Measurements from ENCODE around the gene ITPR1.
A peak's percentile ranks its signal among the peaks of the same experiment; 100 is the strongest.

Gene ITPR1

DNA sequence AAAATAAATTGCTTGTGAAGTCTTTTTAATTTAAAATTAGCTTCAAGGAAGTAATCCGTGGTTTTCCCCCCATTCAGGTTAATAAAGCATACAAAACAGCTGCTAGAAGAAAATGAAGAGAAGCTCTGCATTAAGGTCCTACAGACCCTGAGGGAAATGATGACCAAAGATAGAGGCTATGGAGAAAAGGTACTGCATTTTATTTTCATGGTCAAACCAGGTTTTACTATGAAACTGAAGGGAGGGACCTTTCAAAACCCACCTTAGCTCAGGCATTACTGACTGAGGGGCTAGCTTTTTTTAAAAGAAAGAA is 218.5 kb downstream of the ITPR1 start:
- TF ChIP-seq OSR1 (CRISPR knock-in tag; IDR thresholded peaks at IDR 0.05) = no peak
- TF ChIP-seq ZFP3 (CRISPR knock-in tag; IDR thresholded peaks at IDR 0.05) = no peak
- TF ChIP-seq ZNF565 (CRISPR knock-in tag; conservative IDR thresholded peaks at IDR 0.05; ENCODE audit: low read depth) = no peak
- peak; percentile 78 for TF ChIP-seq ZNF70 (CRISPR knock-in tag; IDR thresholded peaks at IDR 0.05)

DNA sequence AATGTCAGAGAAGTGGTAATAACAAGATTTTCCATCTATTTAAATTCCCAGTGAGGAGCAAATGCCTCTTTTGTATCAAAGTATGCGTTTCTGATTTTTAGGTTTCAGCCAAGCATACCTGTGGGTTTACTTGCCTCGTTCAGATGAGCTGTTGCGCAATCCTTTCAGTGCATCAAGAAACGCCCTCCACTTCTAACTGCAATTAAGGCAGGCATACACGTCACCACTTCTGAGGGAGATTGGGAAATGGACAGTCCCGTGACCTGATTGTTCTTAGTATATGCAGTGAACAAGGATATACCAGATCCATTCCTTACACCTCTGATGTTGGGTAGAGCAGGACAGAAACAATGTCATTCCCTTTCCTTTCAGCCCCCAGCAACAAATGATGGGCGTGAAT is 219.0 kb downstream of the ITPR1 start:
- ATAC-seq = no peak
- no peak for TF ChIP-seq PPARA (CRISPR knock-in tag; IDR thresholded peaks at IDR 0.05; ENCODE audit: borderline replicate concordance)
- no peak for TF ChIP-seq ZC3H10 (CRISPR knock-in tag; IDR thresholded peaks at IDR 0.05)
- TF ChIP-seq ZNF565 (CRISPR knock-in tag; conservative IDR thresholded peaks at IDR 0.05; ENCODE audit: low read depth) = no peak
- TF ChIP-seq BACH2 (CRISPR knock-in tag; IDR thresholded peaks at IDR 0.05; ENCODE audit: borderline replicate concordance) = no peak
- TF ChIP-seq ESRRG (CRISPR knock-in tag; IDR thresholded peaks at IDR 0.05) = no peak
- TF ChIP-seq ARNTL (CRISPR knock-in tag; IDR thresholded peaks at IDR 0.05; ENCODE audit: borderline replicate concordance, low read depth) = no peak
- no peak for TF ChIP-seq RARB (CRISPR knock-in tag; IDR thresholded peaks at IDR 0.05)
- TF ChIP-seq CSDC2 (CRISPR knock-in tag; IDR thresholded peaks at IDR 0.05) = no peak
- no peak for TF ChIP-seq ZNF70 (CRISPR knock-in tag; IDR thresholded peaks at IDR 0.05)
- TF ChIP-seq TCF4 (CRISPR knock-in tag; IDR thresholded peaks at IDR 0.05; ENCODE audit: borderline replicate concordance) = no peak
- TF ChIP-seq, protein P1, sequence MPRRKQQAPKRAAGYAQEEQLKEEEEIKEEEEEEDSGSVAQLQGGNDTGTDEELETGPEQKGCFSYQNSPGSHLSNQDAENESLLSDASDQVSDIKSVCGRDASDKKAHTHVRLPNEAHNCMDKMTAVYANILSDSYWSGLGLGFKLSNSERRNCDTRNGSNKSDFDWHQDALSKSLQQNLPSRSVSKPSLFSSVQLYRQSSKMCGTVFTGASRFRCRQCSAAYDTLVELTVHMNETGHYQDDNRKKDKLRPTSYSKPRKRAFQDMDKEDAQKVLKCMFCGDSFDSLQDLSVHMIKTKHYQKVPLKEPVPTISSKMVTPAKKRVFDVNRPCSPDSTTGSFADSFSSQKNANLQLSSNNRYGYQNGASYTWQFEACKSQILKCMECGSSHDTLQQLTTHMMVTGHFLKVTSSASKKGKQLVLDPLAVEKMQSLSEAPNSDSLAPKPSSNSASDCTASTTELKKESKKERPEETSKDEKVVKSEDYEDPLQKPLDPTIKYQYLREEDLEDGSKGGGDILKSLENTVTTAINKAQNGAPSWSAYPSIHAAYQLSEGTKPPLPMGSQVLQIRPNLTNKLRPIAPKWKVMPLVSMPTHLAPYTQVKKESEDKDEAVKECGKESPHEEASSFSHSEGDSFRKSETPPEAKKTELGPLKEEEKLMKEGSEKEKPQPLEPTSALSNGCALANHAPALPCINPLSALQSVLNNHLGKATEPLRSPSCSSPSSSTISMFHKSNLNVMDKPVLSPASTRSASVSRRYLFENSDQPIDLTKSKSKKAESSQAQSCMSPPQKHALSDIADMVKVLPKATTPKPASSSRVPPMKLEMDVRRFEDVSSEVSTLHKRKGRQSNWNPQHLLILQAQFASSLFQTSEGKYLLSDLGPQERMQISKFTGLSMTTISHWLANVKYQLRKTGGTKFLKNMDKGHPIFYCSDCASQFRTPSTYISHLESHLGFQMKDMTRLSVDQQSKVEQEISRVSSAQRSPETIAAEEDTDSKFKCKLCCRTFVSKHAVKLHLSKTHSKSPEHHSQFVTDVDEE (CRISPR knock-in tag; IDR thresholded peaks at IDR 0.05) = no peak
- TF ChIP-seq, protein P2, sequence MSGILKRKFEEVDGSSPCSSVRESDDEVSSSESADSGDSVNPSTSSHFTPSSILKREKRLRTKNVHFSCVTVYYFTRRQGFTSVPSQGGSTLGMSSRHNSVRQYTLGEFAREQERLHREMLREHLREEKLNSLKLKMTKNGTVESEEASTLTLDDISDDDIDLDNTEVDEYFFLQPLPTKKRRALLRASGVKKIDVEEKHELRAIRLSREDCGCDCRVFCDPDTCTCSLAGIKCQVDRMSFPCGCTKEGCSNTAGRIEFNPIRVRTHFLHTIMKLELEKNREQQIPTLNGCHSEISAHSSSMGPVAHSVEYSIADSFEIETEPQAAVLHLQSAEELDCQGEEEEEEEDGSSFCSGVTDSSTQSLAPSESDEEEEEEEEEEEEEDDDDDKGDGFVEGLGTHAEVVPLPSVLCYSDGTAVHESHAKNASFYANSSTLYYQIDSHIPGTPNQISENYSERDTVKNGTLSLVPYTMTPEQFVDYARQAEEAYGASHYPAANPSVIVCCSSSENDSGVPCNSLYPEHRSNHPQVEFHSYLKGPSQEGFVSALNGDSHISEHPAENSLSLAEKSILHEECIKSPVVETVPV (CRISPR knock-in tag; IDR thresholded peaks at IDR 0.05) = no peak
- TF ChIP-seq, protein P3, sequence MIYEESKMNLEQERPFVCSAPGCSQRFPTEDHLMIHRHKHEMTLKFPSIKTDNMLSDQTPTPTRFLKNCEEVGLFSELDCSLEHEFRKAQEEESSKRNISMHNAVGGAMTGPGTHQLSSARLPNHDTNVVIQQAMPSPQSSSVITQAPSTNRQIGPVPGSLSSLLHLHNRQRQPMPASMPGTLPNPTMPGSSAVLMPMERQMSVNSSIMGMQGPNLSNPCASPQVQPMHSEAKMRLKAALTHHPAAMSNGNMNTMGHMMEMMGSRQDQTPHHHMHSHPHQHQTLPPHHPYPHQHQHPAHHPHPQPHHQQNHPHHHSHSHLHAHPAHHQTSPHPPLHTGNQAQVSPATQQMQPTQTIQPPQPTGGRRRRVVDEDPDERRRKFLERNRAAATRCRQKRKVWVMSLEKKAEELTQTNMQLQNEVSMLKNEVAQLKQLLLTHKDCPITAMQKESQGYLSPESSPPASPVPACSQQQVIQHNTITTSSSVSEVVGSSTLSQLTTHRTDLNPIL (CRISPR knock-in tag; IDR thresholded peaks at IDR 0.05; ENCODE audit: low read depth) = no peak
- TF ChIP-seq TOX (CRISPR knock-in tag; IDR thresholded peaks at IDR 0.05; ENCODE audit: borderline replicate concordance) = no peak
- no peak for TF ChIP-seq OSR1 (CRISPR knock-in tag; IDR thresholded peaks at IDR 0.05)

More for the DNA sequence above, 218.5 kb downstream of the ITPR1 start:
- ATAC-seq = peak; percentile 25

DNA sequence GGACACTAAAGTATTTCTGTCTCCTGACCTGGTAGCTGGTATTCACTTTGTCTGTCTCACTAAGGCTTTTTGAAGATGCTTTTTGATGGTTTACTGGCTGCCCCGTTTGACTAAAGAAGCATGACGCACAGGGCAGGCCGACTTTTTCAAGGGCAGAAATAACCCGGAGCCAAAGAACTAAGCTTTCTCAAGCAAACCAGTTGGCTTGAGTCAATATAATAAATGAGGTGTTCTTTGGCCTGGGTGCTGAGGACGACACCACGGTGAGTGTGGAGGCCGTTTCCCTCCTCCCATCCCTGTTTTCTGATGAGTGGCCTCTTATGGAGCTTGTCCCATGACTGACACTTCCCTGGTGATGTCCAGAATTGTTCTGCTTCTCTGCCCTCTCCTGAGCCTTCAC is 220.9 kb downstream of the ITPR1 start:
- ATAC-seq = no peak
- TF ChIP-seq, protein P3 (CRISPR knock-in tag; IDR thresholded peaks at IDR 0.05; ENCODE audit: low read depth) = no peak
- TF ChIP-seq, protein P1 (CRISPR knock-in tag; IDR thresholded peaks at IDR 0.05) = no peak
- TF ChIP-seq ARNTL (CRISPR knock-in tag; IDR thresholded peaks at IDR 0.05; ENCODE audit: borderline replicate concordance, low read depth) = no peak
- no peak for TF ChIP-seq RARB (CRISPR knock-in tag; IDR thresholded peaks at IDR 0.05)
- TF ChIP-seq ZNF70 (CRISPR knock-in tag; IDR thresholded peaks at IDR 0.05) = no peak

DNA sequence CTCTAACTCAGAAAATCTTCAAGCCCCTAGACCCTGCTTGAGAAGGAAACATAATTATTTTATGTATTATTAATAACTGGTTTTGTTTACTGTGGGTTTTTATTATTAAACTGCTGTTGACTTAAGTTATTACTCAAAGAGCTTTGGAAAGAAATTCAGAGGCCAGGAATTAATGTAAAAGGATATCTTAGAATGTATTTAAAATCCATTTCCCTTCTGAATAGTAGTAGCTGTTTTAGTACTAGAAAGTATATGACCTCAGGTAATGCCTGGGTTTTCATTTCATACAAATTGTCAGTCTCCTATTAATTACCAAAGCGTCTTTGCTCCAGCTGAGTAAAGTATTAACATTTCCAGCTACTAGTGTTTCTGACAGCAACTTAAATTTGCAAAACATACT is 223.1 kb downstream of the ITPR1 start:
- ATAC-seq = no peak
- no peak for TF ChIP-seq RARB (CRISPR knock-in tag; IDR thresholded peaks at IDR 0.05)
- no peak for TF ChIP-seq ZNF70 (CRISPR knock-in tag; IDR thresholded peaks at IDR 0.05)
- no peak for TF ChIP-seq BACH2 (CRISPR knock-in tag; IDR thresholded peaks at IDR 0.05; ENCODE audit: borderline replicate concordance)
- no peak for TF ChIP-seq ARNTL (CRISPR knock-in tag; IDR thresholded peaks at IDR 0.05; ENCODE audit: borderline replicate concordance, low read depth)
- no peak; the same call in 1 of the 2 replicates for TF ChIP-seq TCF4 (CRISPR knock-in tag; IDR thresholded peaks at IDR 0.05; ENCODE audit: borderline replicate concordance)
- no peak for TF ChIP-seq TOX (CRISPR knock-in tag; IDR thresholded peaks at IDR 0.05; ENCODE audit: borderline replicate concordance)
- TF ChIP-seq SNAI2 (CRISPR knock-in tag; IDR thresholded peaks at IDR 0.05) = no peak
- no peak for TF ChIP-seq ZNF565 (CRISPR knock-in tag; conservative IDR thresholded peaks at IDR 0.05; ENCODE audit: low read depth)
- TF ChIP-seq PPARA (CRISPR knock-in tag; IDR thresholded peaks at IDR 0.05; ENCODE audit: borderline replicate concordance) = no peak
- no peak for TF ChIP-seq GLIS3 (CRISPR knock-in tag; IDR thresholded peaks at IDR 0.05)
- no peak for TF ChIP-seq ZNF8 (CRISPR knock-in tag; IDR thresholded peaks at IDR 0.05)
- TF ChIP-seq ISL1 (CRISPR knock-in tag; IDR thresholded peaks at IDR 0.05) = no peak
- TF ChIP-seq ZFP30 (CRISPR knock-in tag; IDR thresholded peaks at IDR 0.05) = no peak
- TF ChIP-seq, protein P2 (CRISPR knock-in tag; IDR thresholded peaks at IDR 0.05) = no peak

All from SK-N-SH treated with all-trans-retinoic acid at 6 μM for 48 hours (cell line).